A673 (cell line): ENCODE results near the gene MAP3K7CL.

Experiments
- CTCF ChIP-seq: fragments of 300-800, 200-600 bp; sonication (generic); conservative IDR thresholded peaks from 2 replicates; pipeline ENCODE4 v1.5.1; 2017; ENCODE audit warnings: low read depth, mild to moderate bottlenecking, antibody characterized with exemption, low read length, moderate library complexity, mixed read lengths
- EZH2 ChIP-seq: fragments of 200-600 bp; sonication (generic); IDR thresholded peaks from 2 replicates; pipeline ENCODE4 v1.6.1; 2017; ENCODE audit warnings: borderline replicate concordance, low read depth, mild to moderate bottlenecking, mixed read lengths, antibody characterized with exemption, low read length; ENCODE audit not compliant: poor library complexity, severe bottlenecking

DNA sequence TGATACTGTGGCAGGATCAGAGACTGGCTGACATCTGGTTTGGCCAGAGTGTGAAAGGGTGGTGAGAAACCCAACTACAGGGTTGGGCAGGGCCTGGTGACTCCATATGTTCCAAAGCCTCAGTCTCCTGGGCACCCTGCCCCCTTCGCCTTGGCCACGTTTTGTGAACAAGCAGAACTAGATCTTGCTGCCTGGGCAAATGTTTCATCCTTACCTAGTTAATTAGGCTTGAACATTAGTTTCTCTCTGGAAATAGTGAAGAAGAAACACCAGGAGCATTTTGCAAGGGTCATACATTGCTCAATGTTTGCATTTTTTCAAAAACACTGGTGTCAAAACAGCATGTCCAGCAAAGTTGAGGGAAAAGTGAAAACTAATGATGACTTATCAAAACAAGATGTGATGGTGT is 60.5 kb downstream of the MAP3K7CL start:
- TF ChIP-seq CTCF, result no peak
- no peak for TF ChIP-seq EZH2
